HCT116 (cell line): ENCODE results near the gene GLCE. TPM values are rescaled to one million over a fixed set of nuclear protein-coding genes. Genes with fewer than 3 reads are reported as not detected.
"Not testable (repeated sequence)": the region's sequence is repeated elsewhere in the genome, so short reads cannot be mapped to it uniquely, and the experiment has no call there.

Experiments used
- ATAC-seq: fragments of 200-7000 bp; cut with Tn5 transposase; 2 replicates; pipeline ENCODE4 v1.9.1; 2020; ENCODE audit warnings: mild to moderate bottlenecking, moderate library complexity
- BruUV-seq: library from RNA; stranded (reverse); fragments of 400-500 nt; replicated peaks from 2 replicates; lab custom pipeline; 2021; lab: Mats Ljungman, UMichigan
- CTCF ChIA-PET: fragments of 300-600 bp; sonication (Branson Sonifier 250); formaldehyde crosslinking; loops from one replicate; lab custom pipeline; 2021; ENCODE audit warnings: antibody characterized with exemption; lab: Charles Lee
- POLR2A ChIA-PET: fragments of 300-600, 350-600 bp; sonication (Branson Sonifier 250); formaldehyde crosslinking; loops from one replicate; lab custom pipeline; 2021; ENCODE audit warnings: antibody characterized with exemption; lab: Charles Lee
- RAD21 ChIA-PET, 2 experiments: fragments of 300-600 bp; sonication (Branson Sonifier 250); formaldehyde crosslinking; loops; one replicate each; lab custom pipeline; 2023; ENCODE audit warnings: low total read pairs in 2 of 2; ENCODE audit not compliant: uncharacterized antibody in 2 of 2, unreplicated experiment in 2 of 2, low non-redundant PET in 1 of 2; lab: Charles Lee
- DNase-seq: peaks from one replicate; pipeline ENCODE4 v3.0.0-alpha.2; 2010; ENCODE audit warnings: low read depth, low spot score
- H2AFZ ChIP-seq: fragments of 200-600 bp; shearing (Covaris generic), sonication (generic); 2 replicates; pipeline ENCODE4 v1.6.1; 2017; ENCODE audit warnings: low read depth, mixed run types, mixed read lengths, antibody characterized with exemption, low read length; ENCODE audit not compliant: poor library complexity, severe bottlenecking
- H3K27ac ChIP-seq: 2 replicates; pipeline ENCODE4 v1.5.1; 2012; ENCODE audit warnings: low read depth, low read length
- H3K27me3 ChIP-seq: fragments of 200-600 bp; sonication (generic); 2 replicates; pipeline ENCODE4 v1.6.1; 2016; ENCODE audit warnings: mixed run types, low read length, mixed read lengths; ENCODE audit not compliant: insufficient read depth
- H3K36me3 ChIP-seq, 2 experiments: fragments of 200-500 bp in 1 of 2; fragments of 200-600 bp in 1 of 2; sonication (Bioruptor generic) in 1 of 2; sonication (generic) in 1 of 2; 2 replicates each; pipeline versions ENCODE4 v1.5.1 to v1.6.1; 2014 to 2016; ENCODE audit warnings: low read length in 2 of 2, inconsistent platforms in 1 of 2, mixed read lengths in 1 of 2, mixed run types in 1 of 2; ENCODE audit not compliant: insufficient read depth in 2 of 2, control insufficient read depth in 1 of 2
- H3K4me1 ChIP-seq, 2 experiments: fragments of 200-600 bp in 1 of 2; sonication (generic) in 1 of 2; 2 replicates each; pipeline versions ENCODE4 v1.5.1 to v1.6.1; 2012 to 2017; ENCODE audit warnings: low read length in 2 of 2, inconsistent platforms in 1 of 2, mild to moderate bottlenecking in 1 of 2, mixed read lengths in 1 of 2, mixed run types in 1 of 2, moderate library complexity in 1 of 2; ENCODE audit not compliant: insufficient read depth in 2 of 2, control insufficient read depth in 1 of 2
- H3K4me2 ChIP-seq: fragments of 200-600 bp; sonication (generic); 2 replicates; pipeline ENCODE4 v1.6.1; 2017; ENCODE audit warnings: mixed run types, low read length, mixed read lengths
- H3K4me3 ChIP-seq, 2 experiments: fragments of 200-600 bp in 1 of 2; sonication (generic) in 1 of 2; replicated peaks in 1 of 2; 2 replicates each; pipeline ENCODE4 v1.5.1; 2011 to 2016; ENCODE audit warnings: low read length in 2 of 2, control low read depth in 1 of 2, low read depth in 1 of 2, mild to moderate bottlenecking in 1 of 2, mixed read lengths in 1 of 2, mixed run types in 1 of 2
- H3K79me2 ChIP-seq: fragments of 200-600 bp; sonication (generic); 2 replicates; pipeline ENCODE4 v1.6.1; 2017; ENCODE audit warnings: mild to moderate bottlenecking, mixed run types, low read length, moderate library complexity, mixed read lengths; ENCODE audit not compliant: insufficient read depth
- H3K9ac ChIP-seq: fragments of 200-600 bp; sonication (generic); 2 replicates; pipeline ENCODE4 v1.6.1; 2016; ENCODE audit warnings: low read length, mixed read lengths
- H3K9me2 ChIP-seq: fragments of 200-600 bp; sonication (generic), shearing (Covaris generic); 2 replicates; pipeline ENCODE4 v1.6.1; 2017; ENCODE audit warnings: mixed run types, mild to moderate bottlenecking, moderate library complexity; ENCODE audit not compliant: insufficient read depth
- H3K9me3 ChIP-seq, 2 experiments: fragments of 200-500 bp in 1 of 2; fragments of 200-600 bp in 1 of 2; sonication (Bioruptor generic) in 1 of 2; sonication (generic) in 1 of 2; 2 replicates each; pipeline ENCODE4 v1.6.1; 2014 to 2017; ENCODE audit warnings: low read length in 2 of 2, mixed read lengths in 2 of 2, inconsistent platforms in 1 of 2, low read depth in 1 of 2, mild to moderate bottlenecking in 1 of 2, mixed run types in 1 of 2, moderate library complexity in 1 of 2; ENCODE audit not compliant: control insufficient read depth in 1 of 2, insufficient read depth in 1 of 2
- H4K20me1 ChIP-seq: fragments of 200-600 bp; sonication (generic), shearing (Covaris generic); 2 replicates; pipeline ENCODE4 v1.6.1; 2017; ENCODE audit warnings: mixed run types, mild to moderate bottlenecking, moderate library complexity; ENCODE audit not compliant: insufficient read depth
- ATF3 ChIP-seq: IDR thresholded peaks from 2 replicates; pipeline ENCODE4 v1.6.1; 2012
- CTCF ChIP-seq, 3 experiments: fragments of 200-600 bp in 1 of 3; sonication (generic) in 1 of 3; IDR thresholded peaks in 2 of 3; conservative IDR thresholded peaks in 1 of 3; 2 replicates each; pipeline ENCODE4 v1.5.1; 2012 to 2017; ENCODE audit warnings: low read depth in 2 of 3, low read length in 2 of 3, antibody characterized with exemption in 1 of 3, borderline replicate concordance in 1 of 3, control low read depth in 1 of 3, mild to moderate bottlenecking in 1 of 3, mixed read lengths in 1 of 3, mixed run types in 1 of 3, moderate library complexity in 1 of 3; ENCODE audit not compliant: insufficient read depth in 1 of 3
- EZH2 ChIP-seq: fragments of 200-600 bp; sonication (generic); IDR thresholded peaks from 2 replicates; pipeline ENCODE4 v1.6.1; 2017; ENCODE audit warnings: antibody characterized with exemption, mixed run types
- JUND ChIP-seq: IDR thresholded peaks from 2 replicates; pipeline ENCODE4 v1.6.1; 2012
- SIN3A ChIP-seq: IDR thresholded peaks from 2 replicates; pipeline ENCODE4 v1.6.1; 2012; ENCODE audit warnings: low read depth
- SP1 ChIP-seq: IDR thresholded peaks from 2 replicates; pipeline ENCODE4 v1.6.1; 2012; ENCODE audit warnings: low read depth
- SRF ChIP-seq: IDR thresholded peaks from 2 replicates; pipeline ENCODE4 v1.6.1; 2012; ENCODE audit warnings: low read depth
- ZBTB33 ChIP-seq: IDR thresholded peaks from 2 replicates; pipeline ENCODE4 v1.6.1; 2011; ENCODE audit warnings: mild to moderate bottlenecking, low read length, moderate library complexity; ENCODE audit not compliant: insufficient replicate concordance; ENCODE audit errors: extremely low read depth
- intact Hi-C: fragments of 100-400 bp; cut with micrococcal nuclease; formaldehyde crosslinking; loops from 2 replicates; pipeline ENCODE4 v1.10.0; 2022
- total RNA-seq: library from RNA; stranded (reverse); gene quantifications from one replicate; pipeline ENCODE4 v1.2.1, GENCODE V29; 2021; ENCODE audit not compliant: unreplicated experiment

Gene GLCE
- total RNA-seq, 1 experiment from 2014 or later, result 22.2 TPM

DNA sequence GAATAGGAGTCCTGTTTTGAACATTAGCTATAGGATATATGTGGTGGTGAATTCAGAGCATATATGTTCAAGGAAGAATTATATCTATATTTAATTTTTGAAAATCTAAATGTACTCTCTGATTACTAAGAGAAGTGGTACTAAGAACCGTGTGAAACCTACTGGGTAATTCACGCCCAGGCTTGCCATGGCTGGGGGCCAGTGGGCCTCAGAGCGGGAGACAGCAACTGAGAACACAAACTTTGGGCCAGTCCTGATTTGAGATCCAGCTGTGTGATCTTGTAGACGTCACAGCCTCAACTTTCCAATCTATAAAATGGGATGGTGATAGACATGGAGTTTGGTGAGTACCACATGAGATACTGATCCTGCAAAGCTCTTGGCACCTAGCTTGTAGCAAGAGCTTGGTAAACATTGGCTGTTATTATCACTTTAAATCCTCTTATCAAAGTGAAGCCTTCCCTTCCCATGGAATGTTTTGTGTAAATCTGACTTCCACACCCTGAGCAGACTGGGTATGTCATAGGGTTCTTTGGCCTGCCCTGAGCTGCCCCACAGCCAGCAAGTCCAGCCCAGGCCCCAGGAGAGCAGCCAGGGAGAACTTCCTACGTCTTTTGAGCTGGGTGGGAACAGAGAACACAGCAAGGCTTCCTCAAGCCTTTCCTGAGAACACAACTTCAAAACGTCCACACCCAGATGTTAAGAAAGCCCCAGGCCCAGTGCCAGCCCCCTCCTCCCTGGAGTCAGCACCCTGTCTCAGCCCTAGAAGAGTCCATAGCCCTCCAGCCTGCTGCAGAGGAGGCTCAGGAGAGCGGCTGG, 130.1 kb downstream of the GLCE start:
- ATAC-seq, result no peak

DNA sequence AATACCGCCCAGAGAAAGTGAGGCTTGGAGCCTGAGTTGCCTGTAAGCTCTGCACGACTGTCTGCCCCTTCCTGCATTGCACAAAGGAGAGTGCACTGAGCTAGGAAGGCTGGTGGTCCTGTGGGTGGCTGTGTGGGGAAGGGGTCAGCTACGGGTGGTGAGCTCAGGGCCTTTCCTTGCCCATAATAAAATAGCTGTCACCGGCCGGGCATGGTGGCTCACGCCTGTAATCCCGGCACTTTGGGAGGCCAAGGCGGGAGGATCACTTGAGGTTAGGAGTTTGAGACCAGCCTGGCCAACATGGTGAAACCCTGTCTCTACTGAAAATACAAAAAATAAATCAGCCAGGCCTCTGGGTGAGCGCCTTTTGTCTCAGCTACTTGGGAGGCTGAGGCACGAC, 131.2 kb downstream of the GLCE start:
- POLR2A ChIA-PET, RAD21 ChIA-PET, BruUV-seq: not testable (repeated sequence)

More for the DNA sequence above, 130.1 kb downstream of the GLCE start:
- no peaks in the 10 kb centered on the region for H3K36me3 ChIP-seq
- intact Hi-C loops, result no loop called here
- H4K20me1 ChIP-seq, result no peaks in the 10 kb centered on the region
- H3K79me2 ChIP-seq, result no peaks in the 10 kb centered on the region
- H3K4me3 ChIP-seq, result no peak overlapping the region
- no peak for DNase-seq
- no TSS peak for BruUV-seq
- no peaks in the 10 kb centered on the region for H3K9me3 ChIP-seq
- CTCF ChIA-PET, result interaction anchor here (1.0 kb wide), 1 partner anchor 9 kb away, joined by 3 read pairs; no protein-coding TSS in a partner anchor
- no peaks in the 10 kb centered on the region for H3K27me3 ChIP-seq
- H3K4me2 ChIP-seq, result no peak overlapping the region
- H3K9me2 ChIP-seq, result no peaks in the 10 kb centered on the region
- TF ChIP-seq ZBTB33 (no peak), SRF (no peak), SIN3A (no peak), JUND (no peak), EZH2 (no peak), CTCF (IDR thresholded peaks at IDR 0.05 in 2 of 3, conservative IDR thresholded peaks at IDR 0.05 in 1 of 3; ENCODE audit: borderline replicate concordance in 1 of 3, insufficient read depth in 1 of 3, low read depth in 2 of 3, low read length in 2 of 3) (no peak), SP1 (no peak), ATF3 (no peak)
- RAD21 ChIA-PET, result no interaction called here
- POLR2A ChIA-PET, result no interaction called here
- H3K9ac ChIP-seq, result no peak overlapping the region
- no peaks in the 10 kb centered on the region for H3K4me1 ChIP-seq
- no peak overlapping the region for H2AFZ ChIP-seq
- no peak overlapping the region for H3K27ac ChIP-seq

More for the DNA sequence above, 131.2 kb downstream of the GLCE start:
- intact Hi-C loops, H3K9ac ChIP-seq, H3K9me3 ChIP-seq, H3K27ac ChIP-seq, H3K4me2 ChIP-seq, H2AFZ ChIP-seq, H3K36me3 ChIP-seq, H3K9me2 ChIP-seq, H3K4me3 ChIP-seq, H3K27me3 ChIP-seq, CTCF ChIA-PET, DNase-seq, H3K79me2 ChIP-seq, H4K20me1 ChIP-seq, ATAC-seq, H3K4me1 ChIP-seq: not testable (repeated sequence)
